Dendritic cell treated with granulocyte-macrophage colony-stimulating factor and Interleukin-4, amounts not matched to agents 40 ng/mL and 50 ng/mL, for 4 days (primary cell): ENCODE results near the gene CHST9.

ENCODE experiments used
- H3K27ac Mint-ChIP-seq: one replicate; pipeline ENCODE4 v1.8.0; 2022; ENCODE audit warnings: mild to moderate bottlenecking, mixed read lengths
- H3K27me3 Mint-ChIP-seq: one replicate; pipeline ENCODE4 v1.8.0; 2022; ENCODE audit warnings: mild to moderate bottlenecking, mixed read lengths
- H3K36me3 Mint-ChIP-seq: one replicate; pipeline ENCODE4 v1.8.0; 2022; ENCODE audit warnings: low read depth, mixed read lengths
- H3K4me1 Mint-ChIP-seq: one replicate; pipeline ENCODE4 v1.8.0; 2022; ENCODE audit warnings: low read depth, mixed read lengths
- H3K4me3 Mint-ChIP-seq: one replicate; pipeline ENCODE4 v1.8.0; 2022; ENCODE audit warnings: mild to moderate bottlenecking, moderate library complexity, mixed read lengths
- H3K9me3 Mint-ChIP-seq: one replicate; pipeline ENCODE4 v1.8.0; 2022; ENCODE audit warnings: mixed read lengths
- intact Hi-C: fragments of 100-400 bp; cut with micrococcal nuclease; formaldehyde crosslinking; loops from one replicate; pipeline ENCODE4 v1.15.0; 2022

Gene CHST9

DNA sequence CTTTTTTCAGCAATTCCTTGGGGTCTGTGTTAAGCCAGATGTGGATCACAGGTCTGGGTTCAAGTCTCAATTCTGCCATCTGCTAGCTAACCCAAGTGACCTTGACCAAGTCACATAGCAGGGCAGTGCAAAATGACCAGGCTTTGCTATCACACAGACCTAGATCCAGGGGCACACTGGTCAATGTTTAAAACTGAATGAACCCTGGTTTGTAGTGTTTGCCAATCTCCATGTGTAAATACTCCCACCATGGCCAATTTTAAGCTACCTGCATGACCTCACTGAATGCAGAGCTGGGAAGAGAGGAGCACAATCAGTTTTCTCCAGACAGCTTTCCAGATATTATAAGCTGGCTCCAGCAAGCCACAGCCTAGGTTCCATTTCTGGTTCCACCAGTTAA is 142.9 kb downstream of the CHST9 start:
- H3K4me1 Mint-ChIP-seq = no peaks in the 10 kb centered on the region
- no peaks in the 10 kb centered on the region for H3K36me3 Mint-ChIP-seq
- H3K27ac Mint-ChIP-seq = no peak overlapping the region
- intact Hi-C loops = no loop called here
- no peaks in the 10 kb centered on the region for H3K27me3 Mint-ChIP-seq
- no peaks in the 10 kb centered on the region for H3K9me3 Mint-ChIP-seq
- H3K4me3 Mint-ChIP-seq = no peak overlapping the region

DNA sequence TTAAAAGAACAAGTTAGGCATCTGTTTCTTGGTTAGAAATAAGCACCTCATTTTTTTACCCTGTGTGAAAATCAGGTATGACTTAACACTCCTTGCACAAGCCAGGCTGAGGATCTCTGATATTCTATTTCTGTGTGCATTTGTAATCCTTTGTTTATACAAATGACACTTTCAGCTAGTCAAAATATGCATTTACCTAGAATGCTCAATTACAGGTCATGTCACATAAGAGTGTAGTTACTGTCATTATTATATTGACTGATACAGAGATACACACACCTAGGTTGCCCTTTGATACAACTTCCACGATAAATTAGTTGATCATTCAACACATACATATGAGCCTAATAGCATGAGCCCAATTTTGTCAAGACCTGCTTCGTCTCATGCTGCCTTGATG is 144.3 kb downstream of the CHST9 start:
- Mint-ChIP-seq H3K9me3 (no peaks in the 10 kb centered on the region), H3K27me3 (no peaks in the 10 kb centered on the region), H3K4me1 (no peaks in the 10 kb centered on the region), H3K36me3 (no peaks in the 10 kb centered on the region), H3K4me3 (no peak overlapping the region), H3K27ac (no peak overlapping the region)
- intact Hi-C loops = no loop called here

- Mint-ChIP-seq H3K36me3 (no peaks in the 10 kb centered on the region), H3K4me3 (no peak overlapping the region), H3K4me1 (no peaks in the 10 kb centered on the region), H3K9me3 (no peaks in the 10 kb centered on the region), H3K27me3 (no peaks in the 10 kb centered on the region), H3K27ac (no peak overlapping the region)
- intact Hi-C loops = no loop called here
Observed at GRCh38 chr18:27033722-27034121, 151.4 kb downstream of the CHST9 start.

DNA sequence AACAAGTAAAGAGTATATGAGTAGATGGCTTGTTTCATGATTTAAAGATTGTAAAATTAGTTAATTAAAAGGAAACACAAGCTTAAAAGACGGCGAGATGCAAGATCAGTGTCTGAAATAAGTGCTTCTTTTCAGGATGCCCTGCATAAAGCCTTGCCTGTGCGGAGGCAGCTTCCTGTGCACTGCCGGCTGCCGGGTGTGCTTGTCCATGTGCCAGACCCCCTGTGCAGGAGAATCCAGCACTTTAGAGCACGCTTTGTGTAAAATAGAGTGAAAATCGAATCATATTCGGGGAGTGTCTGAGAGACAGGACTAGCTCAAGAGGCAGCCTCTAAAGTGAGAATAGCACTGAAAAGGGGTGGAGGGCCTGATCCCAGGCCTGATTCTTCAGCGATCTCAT is 154.7 kb downstream of the CHST9 start:
- no peaks in the 10 kb centered on the region for H3K9me3 Mint-ChIP-seq
- H3K27me3 Mint-ChIP-seq = no peaks in the 10 kb centered on the region
- H3K27ac Mint-ChIP-seq = no peak overlapping the region
- no peak overlapping the region for H3K4me3 Mint-ChIP-seq
- no peaks in the 10 kb centered on the region for H3K36me3 Mint-ChIP-seq
- intact Hi-C loops = no loop called here
- H3K4me1 Mint-ChIP-seq = no peaks in the 10 kb centered on the region

- intact Hi-C loops = no loop called here
- Mint-ChIP-seq H3K27ac (no peak overlapping the region), H3K4me3 (no peak overlapping the region), H3K4me1 (no peaks in the 10 kb centered on the region), H3K9me3 (no peaks in the 10 kb centered on the region), H3K36me3 (no peaks in the 10 kb centered on the region), H3K27me3 (no peaks in the 10 kb centered on the region)
Observed at GRCh38 chr18:27022477-27022876, 162.6 kb downstream of the CHST9 start.

- Mint-ChIP-seq H3K9me3 (no peaks in the 10 kb centered on the region), H3K27ac (no peak overlapping the region)
- intact Hi-C loops = no loop called here
Observed at GRCh38 chr18:27017901-27018500, 167.1 kb downstream of the CHST9 start.

GRCh38 chr18:27014841-27015240 is 170.3 kb downstream of the CHST9 start:
- Mint-ChIP-seq H3K9me3 (no peaks in the 10 kb centered on the region), H3K4me3 (no peak overlapping the region), H3K27me3 (no peaks in the 10 kb centered on the region), H3K27ac (no peak overlapping the region), H3K36me3 (no peaks in the 10 kb centered on the region), H3K4me1 (no peaks in the 10 kb centered on the region)
- intact Hi-C loops = no loop called here

More at GRCh38 chr18:27017901-27018500, 167.1 kb downstream of the CHST9 start:
- no peaks in the 10 kb centered on the region for H3K36me3 Mint-ChIP-seq
- no peaks in the 10 kb centered on the region for H3K4me1 Mint-ChIP-seq
- H3K27me3 Mint-ChIP-seq = no peaks in the 10 kb centered on the region
- no peak overlapping the region for H3K4me3 Mint-ChIP-seq

- Mint-ChIP-seq H3K27ac (no peak overlapping the region), H3K4me3 (no peak overlapping the region), H3K36me3 (no peaks in the 10 kb centered on the region), H3K4me1 (no peaks in the 10 kb centered on the region), H3K27me3 (peaks cover 2% of the 10 kb centered on the region), H3K9me3 (no peaks in the 10 kb centered on the region)
- intact Hi-C loops = no loop called here
Observed at GRCh38 chr18:27010784-27011183, 174.3 kb downstream of the CHST9 start.

DNA sequence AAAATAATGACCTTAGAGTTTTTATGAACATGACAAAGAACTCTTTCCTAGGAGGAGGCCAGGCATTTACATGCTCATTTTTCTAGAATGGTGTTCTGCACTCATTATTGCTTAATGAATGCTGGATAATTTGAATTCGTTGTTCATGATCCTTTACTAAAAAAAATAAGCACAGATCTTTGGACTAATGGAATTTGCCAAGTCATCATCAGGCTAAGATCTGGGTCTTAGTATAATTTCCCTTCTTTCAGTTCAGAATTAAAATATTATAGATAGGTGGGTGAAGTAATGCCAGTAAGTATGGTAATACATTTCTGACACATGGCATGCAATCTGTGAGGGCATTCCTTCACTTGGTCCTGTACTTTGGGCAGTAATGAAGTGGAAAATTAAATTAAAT is 175.8 kb downstream of the CHST9 start:
- Mint-ChIP-seq H3K27ac (no peak overlapping the region), H3K4me1 (no peaks in the 10 kb centered on the region), H3K9me3 (no peaks in the 10 kb centered on the region), H3K4me3 (no peak overlapping the region), H3K27me3 (peaks cover 2% of the 10 kb centered on the region), H3K36me3 (no peaks in the 10 kb centered on the region)
- intact Hi-C loops = loop anchor here (10.0 kb wide), 1 partner anchor 384 kb away; no protein-coding TSS in a partner anchor

- intact Hi-C loops = loop anchor here (10.0 kb wide), 1 partner anchor 384 kb away; no protein-coding TSS in a partner anchor
- H3K4me1 Mint-ChIP-seq = no peaks in the 10 kb centered on the region
- H3K27ac Mint-ChIP-seq = no peak overlapping the region
Observed at GRCh38 chr18:27008575-27008974, 176.5 kb downstream of the CHST9 start.

GRCh38 chr18:27007880-27008279 is 177.2 kb downstream of the CHST9 start:
- Mint-ChIP-seq H3K27me3 (peaks cover 2% of the 10 kb centered on the region), H3K27ac (no peak overlapping the region), H3K9me3 (no peaks in the 10 kb centered on the region), H3K4me3 (no peak overlapping the region), H3K36me3 (no peaks in the 10 kb centered on the region), H3K4me1 (no peaks in the 10 kb centered on the region)
- intact Hi-C loops = loop anchor here (10.0 kb wide), 1 partner anchor 383 kb away; no protein-coding TSS in a partner anchor

More at GRCh38 chr18:27008575-27008974, 176.5 kb downstream of the CHST9 start:
- no peaks in the 10 kb centered on the region for H3K9me3 Mint-ChIP-seq
- H3K36me3 Mint-ChIP-seq = no peaks in the 10 kb centered on the region
- H3K4me3 Mint-ChIP-seq = no peak overlapping the region
- peaks cover 2% of the 10 kb centered on the region for H3K27me3 Mint-ChIP-seq

DNA sequence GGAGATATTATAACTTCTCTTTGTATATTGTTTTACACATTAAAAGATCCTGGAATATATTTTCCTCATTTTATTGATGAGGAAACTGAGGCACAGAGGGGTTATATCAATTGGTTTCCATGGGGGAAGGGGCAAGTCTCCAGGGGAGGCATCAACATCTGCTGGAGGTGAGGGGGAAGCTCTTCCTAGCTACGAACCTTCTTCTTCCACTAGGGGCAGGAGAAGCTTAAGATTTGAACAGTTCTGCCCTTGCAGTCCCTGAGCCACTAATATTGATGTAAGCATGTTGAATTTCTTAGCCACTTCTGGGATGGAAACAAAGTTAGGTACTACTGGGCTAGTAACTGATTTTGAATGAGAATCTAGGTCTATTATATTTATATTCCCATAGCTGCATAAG is 179.5 kb downstream of the CHST9 start:
- peaks cover 2% of the 10 kb centered on the region for H3K27me3 Mint-ChIP-seq
- no peaks in the 10 kb centered on the region for H3K4me1 Mint-ChIP-seq
- no peak overlapping the region for H3K27ac Mint-ChIP-seq
- no peak overlapping the region for H3K4me3 Mint-ChIP-seq
- no peaks in the 10 kb centered on the region for H3K9me3 Mint-ChIP-seq
- intact Hi-C loops = loop anchor here (10.0 kb wide), 1 partner anchor 381 kb away; no protein-coding TSS in a partner anchor
- H3K36me3 Mint-ChIP-seq = no peaks in the 10 kb centered on the region

DNA sequence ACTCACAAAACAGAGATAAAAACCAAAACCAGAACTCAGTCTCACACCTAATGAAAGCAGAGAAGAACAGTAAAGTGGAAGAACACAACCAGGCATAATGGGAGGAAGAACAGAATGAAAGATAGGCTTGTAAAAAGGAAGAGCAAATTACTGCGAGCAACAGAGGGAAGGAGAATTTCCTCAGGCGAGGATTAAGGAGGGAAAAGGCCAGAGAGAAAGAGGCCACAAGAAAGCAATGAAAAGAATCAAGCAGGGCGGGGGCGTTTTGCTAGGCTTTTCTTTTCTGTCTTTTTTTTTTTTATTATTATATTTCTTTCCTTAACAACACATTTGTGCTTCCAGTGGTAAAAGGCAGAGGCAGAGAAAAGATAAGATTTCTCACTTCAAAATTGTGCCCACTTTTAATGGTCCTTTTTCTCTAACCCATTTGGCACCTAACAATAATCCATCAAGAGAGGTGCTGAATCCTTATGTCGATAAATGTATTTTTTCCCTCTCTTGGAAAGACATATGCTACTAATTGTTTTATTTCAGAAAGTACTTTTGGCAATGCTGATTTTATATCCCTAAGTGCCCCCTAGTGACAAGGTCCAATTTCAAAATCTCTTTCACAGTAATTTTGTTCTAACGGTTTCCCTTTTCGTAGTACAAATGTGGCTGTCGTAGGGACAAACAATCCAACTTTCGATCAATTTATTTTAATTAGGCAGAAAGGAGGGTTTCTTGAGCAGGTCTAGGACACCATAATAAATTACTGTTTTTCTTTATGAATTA is 180.9 kb downstream of the CHST9 start:
- Mint-ChIP-seq H3K4me1 (no peaks in the 10 kb centered on the region), H3K9me3 (no peaks in the 10 kb centered on the region), H3K27me3 (peaks cover 4% of the 10 kb centered on the region), H3K36me3 (no peaks in the 10 kb centered on the region), H3K4me3 (no peak overlapping the region), H3K27ac (no peak overlapping the region)
- intact Hi-C loops = loop anchor here (10.0 kb wide), 1 partner anchor 379 kb away; no protein-coding TSS in a partner anchor

- Mint-ChIP-seq H3K4me1 (no peaks in the 10 kb centered on the region), H3K4me3 (no peak overlapping the region), H3K36me3 (no peaks in the 10 kb centered on the region), H3K27ac (no peak overlapping the region), H3K27me3 (peaks cover 2% of the 10 kb centered on the region), H3K9me3 (no peaks in the 10 kb centered on the region)
- intact Hi-C loops = loop anchor here (10.0 kb wide), 2 partner anchors 375 to 615 kb away; no protein-coding TSS in a partner anchor
Observed at GRCh38 chr18:26999797-27000196, 185.3 kb downstream of the CHST9 start.
